Colonic mucosa (tissue), 4 donors: ENCODE results near the gene TMEM51. TPM values are rescaled to one million over a fixed set of nuclear protein-coding genes. Genes with fewer than 3 reads are reported as not detected.
"Not testable (repeated sequence)": the region's sequence is repeated elsewhere in the genome, so short reads cannot be mapped to it uniquely, and the experiment has no call there.

Source experiments
- DNase-seq: peaks from one replicate; pipeline ENCODE4 v3.0.0-alpha.2; 2020
- H3K27ac ChIP-seq: fragments of 200-600 bp; one replicate; pipeline ENCODE4 v1.8.0; 2021
- H3K27me3 ChIP-seq: fragments of 200-600 bp; one replicate; pipeline ENCODE4 v1.8.0; 2021
- H3K36me3 ChIP-seq: fragments of 200-600 bp; one replicate; pipeline ENCODE4 v1.8.0; 2021
- H3K4me1 ChIP-seq: fragments of 200-600 bp; one replicate; pipeline ENCODE4 v1.8.0; 2021; ENCODE audit warnings: mild to moderate bottlenecking
- H3K4me3 ChIP-seq: fragments of 200-600 bp; one replicate; pipeline ENCODE4 v1.8.0; 2021
- H3K9ac ChIP-seq, 2 donors: one replicate each; pipeline ENCODE4 v1.7.0; 2013; ENCODE audit warnings: control low read depth in 2 of 2, low read depth in 2 of 2, low read length in 2 of 2
- H3K9me3 ChIP-seq: fragments of 200-600 bp; one replicate; pipeline ENCODE4 v1.8.0; 2021
- CTCF ChIP-seq: fragments of 200-600 bp; IDR thresholded peaks from one replicate; pipeline ENCODE4 v1.8.0; 2022; ENCODE audit warnings: antibody characterized with exemption, mild to moderate bottlenecking
- intact Hi-C: fragments of 100-400 bp; cut with DNase I; formaldehyde crosslinking; loops from one replicate; pipeline ENCODE4 v1.14.1; 2022
- total RNA-seq, 2 donors: library from RNA; stranded (reverse); fragmentation: NEBNext Ultra II Directional in 1 of 2; extraction: Animal tissue kit (Norgen Biotek cat#: 25700) in 1 of 2; gene quantifications; one replicate each; pipeline ENCODE4 v1.2.1, GENCODE V29; 2021
- donor health status: healthy.
- donor health status: DM: no; HTN: no; CAD: no.
- donor health status: DM: no; HTN: no; CAD: no.

Gene TMEM51
- total RNA-seq, 2 donors from 2014 or later, result 21.3 to 28.6 TPM

GRCh38 chr1:15134285-15134684 lies 19.3 kb upstream of the TMEM51 start:
- intact Hi-C loops, result no loop called here
- H3K27ac ChIP-seq, result no peak overlapping the region

GRCh38 chr1:15135604-15136003 lies 17.9 kb upstream of the TMEM51 start:
- DNase-seq, intact Hi-C loops: not testable (repeated sequence)

More at GRCh38 chr1:15134285-15134684, 19.3 kb upstream of the TMEM51 start:
- no peak overlapping the region for H3K4me3 ChIP-seq
- H3K27me3 ChIP-seq, result no peaks in the 10 kb centered on the region
- H3K4me1 ChIP-seq, result no peaks in the 10 kb centered on the region
- H3K36me3 ChIP-seq, result no peaks in the 10 kb centered on the region
- no peak for DNase-seq
- no peaks in the 10 kb centered on the region for H3K9me3 ChIP-seq
- no peak overlapping the region for H3K9ac ChIP-seq
- TF ChIP-seq CTCF, result no peak

DNA sequence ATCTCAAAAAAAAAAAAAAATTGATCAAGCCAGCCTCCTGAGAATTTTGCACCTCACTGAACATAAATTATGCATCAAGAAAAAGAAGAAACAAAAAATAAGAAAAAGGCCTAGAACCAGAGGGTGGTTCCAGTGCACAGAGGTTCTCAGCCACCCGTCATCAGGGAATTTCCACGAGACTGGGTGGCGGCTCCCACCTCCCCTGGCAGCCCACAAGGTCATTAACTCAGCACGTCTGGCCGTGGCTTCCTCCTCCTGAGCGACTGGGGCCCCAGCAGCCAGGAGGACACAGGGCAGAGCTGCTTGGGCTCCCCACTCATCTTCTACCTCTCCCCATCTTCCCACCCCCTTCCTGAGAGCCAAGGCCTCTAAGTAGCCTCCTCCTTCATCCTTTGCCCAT lies 15.7 kb upstream of the TMEM51 start:
- intact Hi-C loops, result no loop called here
- Histone ChIP-seq H3K27ac (no peak overlapping the region), H3K4me3 (no peak overlapping the region), H3K27me3 (no peaks in the 10 kb centered on the region), H3K4me1 (no peaks in the 10 kb centered on the region), H3K9me3 (no peaks in the 10 kb centered on the region), H3K36me3 (no peaks in the 10 kb centered on the region), H3K9ac (no peak overlapping the region)
- no peak for TF ChIP-seq CTCF
- DNase-seq, result no peak

More at GRCh38 chr1:15135604-15136003, 17.9 kb upstream of the TMEM51 start:
- H3K4me1 ChIP-seq, H3K27ac ChIP-seq, H3K4me3 ChIP-seq, H3K36me3 ChIP-seq, H3K9ac ChIP-seq, H3K9me3 ChIP-seq, H3K27me3 ChIP-seq: not testable (repeated sequence)

DNA sequence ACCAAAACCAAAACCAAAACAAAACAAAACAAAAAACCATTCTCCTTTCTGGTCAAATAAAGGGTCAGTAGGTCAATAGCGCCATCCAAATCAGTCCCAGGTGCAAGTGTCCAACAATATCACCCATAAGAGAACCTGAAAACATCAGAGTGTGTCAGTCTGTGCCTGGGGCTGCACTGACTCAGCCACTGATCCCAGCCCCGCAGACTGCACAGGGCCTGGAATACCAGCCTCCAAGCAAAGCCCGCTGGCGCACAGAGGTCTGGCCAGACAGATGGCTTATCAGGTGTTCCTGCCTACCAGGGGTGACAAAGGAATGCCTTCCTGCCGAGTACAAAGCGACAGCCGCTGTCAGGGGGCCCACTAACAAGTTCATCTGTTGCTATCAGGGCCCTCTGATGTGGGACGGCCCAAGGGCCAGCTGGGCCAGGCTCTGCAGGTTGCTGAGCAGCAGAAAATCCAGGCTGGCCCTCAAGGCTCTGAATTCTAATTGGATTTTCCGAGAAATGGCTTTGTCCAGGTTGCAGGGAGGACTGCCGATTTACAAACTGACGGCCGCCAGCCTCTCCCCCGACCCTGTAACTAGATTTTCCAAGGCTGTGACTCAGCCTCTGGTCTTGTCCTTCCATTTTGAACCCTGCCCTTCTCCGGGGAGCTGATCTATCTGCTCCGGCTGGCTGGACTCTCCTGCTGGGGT lies 13.7 kb upstream of the TMEM51 start:
- H3K27ac ChIP-seq, result no peak overlapping the region
- H3K9me3 ChIP-seq, result no peaks in the 10 kb centered on the region
- H3K4me3 ChIP-seq, result no peak overlapping the region
- H3K27me3 ChIP-seq, result no peaks in the 10 kb centered on the region
- H3K9ac ChIP-seq, result no peak overlapping the region
- H3K4me1 ChIP-seq, result no peaks in the 10 kb centered on the region
- intact Hi-C loops, result no loop called here
- TF ChIP-seq CTCF, result no peak
- H3K36me3 ChIP-seq, result no peaks in the 10 kb centered on the region
- no peak for DNase-seq

DNA sequence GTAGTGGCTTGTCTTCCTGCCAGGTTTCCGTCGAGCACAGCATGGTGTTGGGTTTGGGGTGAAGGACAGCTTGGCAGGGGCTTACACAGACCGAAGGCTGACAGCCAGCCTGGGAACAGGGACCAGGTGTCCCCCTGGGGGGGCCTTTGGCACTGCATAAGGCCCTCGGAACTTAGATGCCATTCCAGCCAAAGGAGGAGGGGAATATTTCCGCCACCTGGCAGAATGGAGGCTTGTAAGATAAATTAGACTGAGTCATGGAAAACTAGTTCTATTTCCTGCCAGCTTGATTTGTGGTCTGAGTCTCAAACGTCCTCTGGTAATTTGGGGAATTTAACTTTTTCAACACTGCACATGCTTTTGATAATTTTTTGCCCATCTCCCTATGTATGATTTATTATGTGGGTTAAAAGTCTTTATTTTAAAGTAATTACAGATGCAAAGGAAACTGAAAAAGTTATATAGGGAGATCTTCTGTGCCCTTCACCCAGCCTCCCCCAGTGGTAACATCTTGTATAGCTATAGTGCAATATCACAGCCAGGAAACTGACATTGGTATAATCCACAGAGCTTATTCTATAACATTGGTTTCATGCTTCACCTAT lies 11.5 kb upstream of the TMEM51 start:
- intact Hi-C loops, result no loop called here
- Histone ChIP-seq H3K4me1 (no peaks in the 10 kb centered on the region), H3K36me3 (no peaks in the 10 kb centered on the region), H3K27me3 (no peaks in the 10 kb centered on the region), H3K27ac (no peak overlapping the region), H3K9ac (no peak overlapping the region), H3K9me3 (no peaks in the 10 kb centered on the region), H3K4me3 (no peak overlapping the region)
- TF ChIP-seq CTCF, result no peak
- no peak for DNase-seq

DNA sequence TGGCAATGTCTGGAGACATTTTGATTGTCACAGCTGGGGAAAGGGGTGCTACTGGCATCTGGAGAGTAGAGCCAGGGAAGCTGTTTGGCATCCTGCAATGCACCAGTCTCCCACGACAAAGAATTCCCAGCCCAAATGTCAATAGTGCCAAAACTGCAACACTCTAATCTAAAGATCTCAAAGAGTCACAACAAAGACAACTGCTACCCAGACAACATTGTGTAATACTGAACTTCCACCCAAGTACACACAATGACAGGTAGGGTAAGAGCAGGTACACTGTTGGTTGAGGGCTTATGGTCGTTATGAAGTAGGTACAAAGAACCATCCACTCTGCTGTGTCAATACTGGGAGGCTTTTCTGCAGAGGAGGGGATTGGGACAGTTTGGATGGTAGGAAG lies 8.2 kb upstream of the TMEM51 start:
- no peak overlapping the region for H3K27ac ChIP-seq
- intact Hi-C loops, result no loop called here
- H3K27me3 ChIP-seq, result no peaks in the 10 kb centered on the region
- H3K9ac ChIP-seq, result no peak overlapping the region
- TF ChIP-seq CTCF, result no peak
- no peaks in the 10 kb centered on the region for H3K9me3 ChIP-seq
- DNase-seq, result no peak
- H3K4me3 ChIP-seq, result no peak overlapping the region
- H3K36me3 ChIP-seq, result no peaks in the 10 kb centered on the region
- H3K4me1 ChIP-seq, result no peaks in the 10 kb centered on the region
